Liver (tissue), 3 donors: ENCODE measurements around the gene SH3D19.

ENCODE experiments used
- CTCF ChIP-seq: fragments of 150-350 bp; IDR thresholded peaks from 2 replicates; pipeline ENCODE4 v1.5.1; 2017; ENCODE audit warnings: improper control_type of control experiment, low read depth, low read length; ENCODE audit not compliant: missing input control
- GABPA ChIP-seq, 2 donors: IDR thresholded peaks in 1 of 2; conservative IDR thresholded peaks in 1 of 2; 2 replicates each; pipeline ENCODE4 v1.6.1; 2016; ENCODE audit warnings: antibody characterized with exemption in 2 of 2, mild to moderate bottlenecking in 1 of 2, moderate library complexity in 1 of 2
- HNF4A ChIP-seq, 2 donors: conservative IDR thresholded peaks; 2 replicates each; pipeline ENCODE4 v1.6.1; 2016; ENCODE audit warnings: antibody characterized with exemption in 2 of 2, mild to moderate bottlenecking in 2 of 2
- JUND ChIP-seq, 2 donors: IDR thresholded peaks; 2 replicates each; pipeline ENCODE4 v1.6.1; 2016; ENCODE audit warnings: antibody characterized with exemption in 2 of 2
- RAD21 ChIP-seq, 2 donors: IDR thresholded peaks; 2 replicates each; pipeline ENCODE4 v1.6.1; 2016; ENCODE audit warnings: antibody characterized with exemption in 2 of 2, mild to moderate bottlenecking in 2 of 2
- REST ChIP-seq: IDR thresholded peaks from 2 replicates; pipeline ENCODE4 v1.6.1; 2016; ENCODE audit warnings: antibody characterized with exemption, mild to moderate bottlenecking
- SP1 ChIP-seq: IDR thresholded peaks from 2 replicates; pipeline ENCODE4 v1.6.1; 2018; ENCODE audit warnings: antibody characterized with exemption, mild to moderate bottlenecking
- TAF1 ChIP-seq: conservative IDR thresholded peaks from 2 replicates; pipeline ENCODE4 v1.6.1; 2016; ENCODE audit warnings: antibody characterized with exemption, mild to moderate bottlenecking
- YY1 ChIP-seq: IDR thresholded peaks from 2 replicates; pipeline ENCODE4 v1.6.1; 2016; ENCODE audit warnings: antibody characterized with exemption, mild to moderate bottlenecking
- TF ChIP-seq, protein P1 (sequence below): IDR thresholded peaks from 2 replicates; pipeline ENCODE4 v1.6.1; 2016; ENCODE audit warnings: antibody characterized with exemption
- donor health status: healthy.
- donor health status: healthy.

- no peak for TF ChIP-seq TAF1
- no peak for TF ChIP-seq CTCF
- no peak for TF ChIP-seq GABPA (IDR thresholded peaks at IDR 0.05 in 1 of 2, conservative IDR thresholded peaks at IDR 0.05 in 1 of 2)
- no peak for TF ChIP-seq RAD21 (IDR thresholded peaks at IDR 0.05)
- TF ChIP-seq, protein P1, sequence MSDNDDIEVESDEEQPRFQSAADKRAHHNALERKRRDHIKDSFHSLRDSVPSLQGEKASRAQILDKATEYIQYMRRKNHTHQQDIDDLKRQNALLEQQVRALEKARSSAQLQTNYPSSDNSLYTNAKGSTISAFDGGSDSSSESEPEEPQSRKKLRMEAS: no peak
- no peak for TF ChIP-seq YY1
- no peak for TF ChIP-seq REST
- no peak for TF ChIP-seq JUND (IDR thresholded peaks at IDR 0.05)
- TF ChIP-seq SP1: no peak
- TF ChIP-seq HNF4A (conservative IDR thresholded peaks at IDR 0.05): no peak
These were observed 6.1 kb upstream of the SH3D19 start for GRCh38 chr4:151331276-151332042.
